ENCODE data around the gene BMP8A.

DNA sequence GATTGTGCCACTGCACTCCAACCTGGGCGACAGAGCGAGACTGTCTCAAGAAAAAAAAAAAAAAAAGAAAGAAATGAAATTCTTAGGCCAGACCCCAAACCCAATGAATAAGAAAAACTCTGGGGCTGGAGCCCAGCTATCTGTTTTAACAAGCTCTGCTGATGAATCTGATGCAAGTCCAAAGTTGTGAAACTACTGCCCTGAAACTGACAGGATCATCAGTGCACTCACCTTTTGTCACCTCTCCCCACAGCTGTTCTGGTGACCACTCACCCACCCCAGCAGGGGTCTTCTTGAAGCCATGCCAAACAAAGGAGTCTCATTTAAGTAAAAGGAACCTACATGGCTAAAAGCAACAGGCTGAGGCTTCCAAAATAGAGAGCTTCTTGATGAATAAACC, 76.8 kb downstream of the BMP8A start:
- TF ChIP-seq, protein P1, sequence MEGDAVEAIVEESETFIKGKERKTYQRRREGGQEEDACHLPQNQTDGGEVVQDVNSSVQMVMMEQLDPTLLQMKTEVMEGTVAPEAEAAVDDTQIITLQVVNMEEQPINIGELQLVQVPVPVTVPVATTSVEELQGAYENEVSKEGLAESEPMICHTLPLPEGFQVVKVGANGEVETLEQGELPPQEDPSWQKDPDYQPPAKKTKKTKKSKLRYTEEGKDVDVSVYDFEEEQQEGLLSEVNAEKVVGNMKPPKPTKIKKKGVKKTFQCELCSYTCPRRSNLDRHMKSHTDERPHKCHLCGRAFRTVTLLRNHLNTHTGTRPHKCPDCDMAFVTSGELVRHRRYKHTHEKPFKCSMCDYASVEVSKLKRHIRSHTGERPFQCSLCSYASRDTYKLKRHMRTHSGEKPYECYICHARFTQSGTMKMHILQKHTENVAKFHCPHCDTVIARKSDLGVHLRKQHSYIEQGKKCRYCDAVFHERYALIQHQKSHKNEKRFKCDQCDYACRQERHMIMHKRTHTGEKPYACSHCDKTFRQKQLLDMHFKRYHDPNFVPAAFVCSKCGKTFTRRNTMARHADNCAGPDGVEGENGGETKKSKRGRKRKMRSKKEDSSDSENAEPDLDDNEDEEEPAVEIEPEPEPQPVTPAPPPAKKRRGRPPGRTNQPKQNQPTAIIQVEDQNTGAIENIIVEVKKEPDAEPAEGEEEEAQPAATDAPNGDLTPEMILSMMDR (IDR thresholded peaks at IDR 0.05), result no peak
- TF ChIP-seq POLR2A (IDR thresholded peaks at IDR 0.05) (no peak), EP300 (IDR thresholded peaks at IDR 0.05) (no peak), POLR2AphosphoS5 (IDR thresholded peaks at IDR 0.05) (no peak)

Measured in gastroesophageal sphincter (tissue), 3 donors.